Testis (tissue), 3 donors: Measurements from ENCODE around the gene SNPH. TPM values are rescaled to one million over a fixed set of nuclear protein-coding genes. Genes with fewer than 3 reads are reported as not detected.

Experiments used
- DNase-seq: peaks from one replicate; pipeline ENCODE4 v3.0.0-alpha.2; 2019
- H3K27ac ChIP-seq, 2 donors: fragments of 200-600 bp; sonication (generic); one replicate each; pipeline ENCODE4 v1.5.1; 2019
- H3K27me3 ChIP-seq: fragments of 200-600 bp; sonication (generic); one replicate; pipeline ENCODE4 v1.5.1; 2019
- H3K36me3 ChIP-seq: fragments of 200-600 bp; sonication (generic); one replicate; pipeline ENCODE4 v1.5.1; 2017; ENCODE audit warnings: low read depth; ENCODE audit errors: missing control alignments
- H3K4me1 ChIP-seq: fragments of 200-600 bp; sonication (generic); one replicate; pipeline ENCODE4 v1.5.1; 2019
- H3K4me3 ChIP-seq, 2 donors: fragments of 200-600 bp; sonication (generic); one replicate each; pipeline ENCODE4 v1.5.1; 2017 to 2019
- H3K9me3 ChIP-seq: fragments of 200-600 bp; sonication (generic); one replicate; pipeline ENCODE4 v1.5.1; 2017
- POLR2A ChIP-seq: fragments of 450-650 bp; IDR thresholded peaks from one replicate; pipeline ENCODE4 v1.6.1; 2017; ENCODE audit warnings: antibody characterized with exemption, mild to moderate bottlenecking, moderate library complexity
- WGBS, 2 donors: methylation state at CpG; one replicate each; pipeline ENCODE4 v1.1.5; 2018; 5-methylcytosine and 5-hydroxymethylcytosine counted together
- intact Hi-C: fragments of 100-400 bp; cut with DNase I; formaldehyde crosslinking; loops from one replicate; pipeline ENCODE4 v1.15.1; 2023; ENCODE audit warnings: low total_unique reads
- polyA plus RNA-seq: library from polyadenylated mRNA; stranded (reverse); fragments of 350-450 nt; fragmentation: Illumina TruSeq; extraction: RNeasy Lipid Tissue Mini Kit (QIAGEN cat#74804); gene quantifications from one replicate; pipeline ENCODE4 v1.2.3, GENCODE V29; 2014; ENCODE audit warnings: low read depth, low replicate concordance; ENCODE audit not compliant: insufficient read depth
- total RNA-seq, 2 donors: library from RNA; depleted of rRNA; stranded (reverse); fragments of >200 nt; gene quantifications; one replicate each; pipeline ENCODE4 v1.2.3, GENCODE V29; 2016
- TF ChIP-seq, protein P1 (sequence below), 3 experiments: fragments of 450-650 bp in 2 of 3; fragments of 200-600 bp in 1 of 3; sonication (generic) in 1 of 3; IDR thresholded peaks; one replicate each; pipeline ENCODE4 v1.5.1; 2016 to 2019; ENCODE audit warnings: antibody characterized with exemption in 3 of 3, mild to moderate bottlenecking in 2 of 3, moderate library complexity in 1 of 3

Gene SNPH
- total and polyA plus RNA-seq, 3 donors from 2014 or later: 4.2 to 10.4 (median 9.0) TPM

- Histone ChIP-seq H3K4me3 (no peak overlapping the region), H3K36me3 (no peaks in the 10 kb centered on the region), H3K27ac (no peak overlapping the region), H3K27me3 (no peaks in the 10 kb centered on the region), H3K4me1 (no peaks in the 10 kb centered on the region), H3K9me3 (no peaks in the 10 kb centered on the region)
- DNase-seq: no peak
- 91% methylated on average over 10 of the region's 10 CpGs for WGBS, 2 donors
- TF ChIP-seq, protein P1, sequence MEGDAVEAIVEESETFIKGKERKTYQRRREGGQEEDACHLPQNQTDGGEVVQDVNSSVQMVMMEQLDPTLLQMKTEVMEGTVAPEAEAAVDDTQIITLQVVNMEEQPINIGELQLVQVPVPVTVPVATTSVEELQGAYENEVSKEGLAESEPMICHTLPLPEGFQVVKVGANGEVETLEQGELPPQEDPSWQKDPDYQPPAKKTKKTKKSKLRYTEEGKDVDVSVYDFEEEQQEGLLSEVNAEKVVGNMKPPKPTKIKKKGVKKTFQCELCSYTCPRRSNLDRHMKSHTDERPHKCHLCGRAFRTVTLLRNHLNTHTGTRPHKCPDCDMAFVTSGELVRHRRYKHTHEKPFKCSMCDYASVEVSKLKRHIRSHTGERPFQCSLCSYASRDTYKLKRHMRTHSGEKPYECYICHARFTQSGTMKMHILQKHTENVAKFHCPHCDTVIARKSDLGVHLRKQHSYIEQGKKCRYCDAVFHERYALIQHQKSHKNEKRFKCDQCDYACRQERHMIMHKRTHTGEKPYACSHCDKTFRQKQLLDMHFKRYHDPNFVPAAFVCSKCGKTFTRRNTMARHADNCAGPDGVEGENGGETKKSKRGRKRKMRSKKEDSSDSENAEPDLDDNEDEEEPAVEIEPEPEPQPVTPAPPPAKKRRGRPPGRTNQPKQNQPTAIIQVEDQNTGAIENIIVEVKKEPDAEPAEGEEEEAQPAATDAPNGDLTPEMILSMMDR (IDR thresholded peaks at IDR 0.05): no peak
- no peak for TF ChIP-seq POLR2A
- intact Hi-C loops: no loop called here
Observed at GRCh38 chr20:1298888-1299511, 32.9 kb downstream of the SNPH start.

DNA sequence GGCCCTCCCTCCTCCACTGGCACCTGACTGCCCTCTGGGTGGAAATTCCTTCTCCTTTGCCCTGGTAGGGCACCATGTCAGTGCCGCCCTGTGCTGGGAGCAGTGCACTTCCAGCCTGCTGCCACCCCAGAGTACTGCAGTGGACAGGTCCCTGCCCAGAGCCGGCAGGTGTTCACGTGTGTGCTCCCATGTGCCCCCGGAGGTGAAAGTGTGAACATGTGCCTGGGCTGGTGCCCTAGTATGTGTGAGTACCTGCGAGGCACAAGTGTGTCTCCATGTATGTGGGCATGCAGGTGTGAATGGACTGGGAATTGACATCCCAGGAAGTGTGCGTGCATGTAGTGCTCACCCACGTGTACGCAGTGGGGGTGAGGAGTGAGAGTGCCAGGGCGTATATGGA lies 33.4 kb downstream of the SNPH start:
- WGBS, 2 donors: 89 to 100% methylated on average over 2 to 9 of the region's 9 CpGs
- no peak for DNase-seq
- H3K9me3 ChIP-seq: no peaks in the 10 kb centered on the region
- intact Hi-C loops: no loop called here
- TF ChIP-seq POLR2A: no peak
- TF ChIP-seq, protein P1 (IDR thresholded peaks at IDR 0.05): no peak
- H3K27ac ChIP-seq: no peak overlapping the region
- no peaks in the 10 kb centered on the region for H3K36me3 ChIP-seq
- no peak overlapping the region for H3K4me3 ChIP-seq
- no peaks in the 10 kb centered on the region for H3K27me3 ChIP-seq
- H3K4me1 ChIP-seq: no peaks in the 10 kb centered on the region

DNA sequence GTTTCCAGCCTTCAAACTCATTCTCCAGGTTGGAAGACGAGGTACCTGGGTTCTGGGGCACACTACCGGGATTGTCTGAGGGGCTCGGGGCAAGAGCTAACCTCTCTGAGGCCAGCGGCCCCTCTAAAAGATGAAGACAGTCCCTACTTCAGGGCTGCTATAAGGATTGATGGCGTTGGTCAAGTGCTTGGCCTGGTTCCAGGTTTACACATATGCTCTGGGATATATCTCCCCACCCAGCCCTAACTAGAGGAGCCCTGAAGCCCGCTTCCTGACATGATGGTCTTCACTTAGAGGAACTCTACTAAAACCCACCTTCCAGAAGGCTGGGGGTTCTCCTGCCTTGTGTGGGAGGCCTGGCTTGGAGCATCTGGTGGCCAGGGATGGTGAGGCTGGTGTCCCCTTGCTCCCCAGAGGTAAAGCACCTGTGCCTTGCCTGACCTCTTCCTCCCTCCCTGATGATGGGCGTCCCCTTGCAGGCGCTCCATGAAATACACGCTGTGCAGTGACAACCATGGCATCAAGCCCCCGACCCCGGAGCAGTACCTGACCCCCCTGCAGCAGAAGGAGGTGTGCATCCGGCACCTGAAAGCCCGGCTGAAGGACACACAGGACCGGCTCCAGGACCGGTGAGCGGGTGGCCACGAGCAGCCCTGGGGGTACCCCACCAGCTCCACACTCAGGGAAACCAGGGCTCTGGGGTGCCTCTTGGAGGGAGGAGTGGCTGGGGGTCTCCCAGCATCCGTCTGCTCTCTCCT lies 34.2 kb downstream of the SNPH start:
- intact Hi-C loops: no loop called here
- H3K27me3 ChIP-seq: no peaks in the 10 kb centered on the region
- H3K27ac ChIP-seq: no peak overlapping the region
- no peaks in the 10 kb centered on the region for H3K4me1 ChIP-seq
- H3K9me3 ChIP-seq: no peaks in the 10 kb centered on the region
- WGBS, 2 donors: 87 to 95% methylated on average over 4 to 18 of the region's 18 CpGs
- DNase-seq: no peak
- H3K4me3 ChIP-seq: no peak overlapping the region
- no peak for TF ChIP-seq POLR2A
- TF ChIP-seq, protein P1 (IDR thresholded peaks at IDR 0.05): no peak
- H3K36me3 ChIP-seq: no peaks in the 10 kb centered on the region

DNA sequence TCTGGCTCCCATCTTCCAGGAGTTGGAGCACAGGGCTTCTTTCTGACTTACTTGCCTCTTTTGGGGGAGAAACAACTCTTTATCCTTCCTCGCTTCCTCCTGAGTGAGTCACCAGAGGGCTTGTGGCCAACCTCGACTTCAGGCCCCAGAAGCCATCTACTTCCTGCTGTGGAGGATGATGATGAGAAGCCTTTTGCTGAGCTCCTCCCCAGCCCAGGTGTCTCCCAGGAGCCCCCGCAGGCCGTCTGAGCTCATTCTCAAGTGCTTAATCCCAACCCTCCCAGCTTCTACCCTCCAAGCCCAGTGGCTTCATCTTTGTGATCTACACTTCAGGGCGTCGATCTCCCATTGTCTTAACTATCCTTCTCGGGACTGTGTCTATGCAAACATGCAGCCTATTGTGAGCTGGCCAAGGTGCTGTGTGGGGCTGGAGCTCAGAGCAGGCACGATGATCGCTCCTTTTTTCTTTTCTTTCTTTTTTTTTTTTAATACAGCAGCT lies 35.0 kb downstream of the SNPH start:
- H3K9me3 ChIP-seq: no peaks in the 10 kb centered on the region
- no peaks in the 10 kb centered on the region for H3K27me3 ChIP-seq
- DNase-seq: no peak
- H3K4me3 ChIP-seq: no peak overlapping the region
- no peaks in the 10 kb centered on the region for H3K36me3 ChIP-seq
- no peak for TF ChIP-seq POLR2A
- TF ChIP-seq, protein P1 (IDR thresholded peaks at IDR 0.05): no peak
- no peak overlapping the region for H3K27ac ChIP-seq
- H3K4me1 ChIP-seq: no peaks in the 10 kb centered on the region
- intact Hi-C loops: no loop called here
- WGBS, 2 donors: 80 to 82% methylated on average over 7 to 9 of the region's 9 CpGs
